Superior temporal gyrus (tissue), 1 donor: ENCODE data around the gene AMPD3.

ENCODE experiments used
- DNase-seq: peaks from one replicate; pipeline ENCODE4 v3.0.0-alpha.2; 2016; ENCODE audit errors: extremely low spot score

Gene AMPD3

GRCh38 chr11:10460611-10461275, 5.7 kb downstream of the AMPD3 start:
- no peak for DNase-seq

GRCh38 chr11:10461276-10461790, 6.3 kb downstream of the AMPD3 start:
- no peak for DNase-seq

GRCh38 chr11:10462746-10463300, 7.8 kb downstream of the AMPD3 start:
- DNase-seq: no peak

- no peak for DNase-seq
Observed at GRCh38 chr11:10473371-10473770, 18.3 kb downstream of the AMPD3 start.

GRCh38 chr11:10474551-10474950, 19.5 kb downstream of the AMPD3 start:
- no peak for DNase-seq

- no peak for DNase-seq
Observed at GRCh38 chr11:10476342-10476741, 21.3 kb downstream of the AMPD3 start.

GRCh38 chr11:10476927-10477689, 22.0 kb downstream of the AMPD3 start:
- DNase-seq: no peak

- DNase-seq: no peak
Observed at GRCh38 chr11:10477690-10478046, 22.6 kb downstream of the AMPD3 start.

GRCh38 chr11:10478066-10478465, 23.0 kb downstream of the AMPD3 start:
- no peak for DNase-seq

- peak; percentile 59 for DNase-seq
Observed at GRCh38 chr11:10478574-10479550, 23.8 kb downstream of the AMPD3 start.

- DNase-seq: no peak
Observed at GRCh38 chr11:10480026-10480425, 25.0 kb downstream of the AMPD3 start.

- no peak for DNase-seq
Observed at GRCh38 chr11:10480760-10481159, 25.7 kb downstream of the AMPD3 start.

- peak; percentile 43 for DNase-seq
Observed at GRCh38 chr11:10481560-10482349, 26.7 kb downstream of the AMPD3 start.

- DNase-seq: no peak
Observed at GRCh38 chr11:10483174-10483573, 28.1 kb downstream of the AMPD3 start.

- DNase-seq: no peak
Observed at GRCh38 chr11:10483584-10483983, 28.5 kb downstream of the AMPD3 start.

- no peak for DNase-seq
Observed at GRCh38 chr11:10484461-10485180, 29.6 kb downstream of the AMPD3 start.

- DNase-seq: no peak
Observed at GRCh38 chr11:10485646-10486045, 30.6 kb downstream of the AMPD3 start.

GRCh38 chr11:10486161-10486840, 31.2 kb downstream of the AMPD3 start:
- DNase-seq: no peak

GRCh38 chr11:10487002-10487647, 32.1 kb downstream of the AMPD3 start:
- no peak for DNase-seq
